ENCODE measurements around the gene SKAP2. TPM values are rescaled to one million over a fixed set of nuclear protein-coding genes. Genes with fewer than 3 reads are reported as not detected.

Gene SKAP2
- total and polyA plus RNA-seq, 12 donors, result 7.3 to 123 (median 50.1) TPM

- Histone ChIP-seq H3K27me3 (no peaks in the 10 kb centered on the region), H3K36me3 (replicated peaks in 1 of 2) (no peaks in the 10 kb centered on the region), H3K27ac (no peak overlapping the region), H3K9me3 (replicated peaks in 1 of 3) (no peaks in the 10 kb centered on the region), H3K4me1 (replicated peaks in 1 of 2) (peaks cover 0 to 11% of the 10 kb centered on the region in 2 donors), H3K4me3 (no peak overlapping the region)
- intact Hi-C loops (cut with DNase I), result loop anchor here (5.0 to 10.0 kb wide), 2 partner anchors 300 to 773 kb away; no protein-coding TSS in a partner anchor
- no peak for TF ChIP-seq POLR2A (IDR thresholded peaks at IDR 0.05)
- TF ChIP-seq, protein P1, sequence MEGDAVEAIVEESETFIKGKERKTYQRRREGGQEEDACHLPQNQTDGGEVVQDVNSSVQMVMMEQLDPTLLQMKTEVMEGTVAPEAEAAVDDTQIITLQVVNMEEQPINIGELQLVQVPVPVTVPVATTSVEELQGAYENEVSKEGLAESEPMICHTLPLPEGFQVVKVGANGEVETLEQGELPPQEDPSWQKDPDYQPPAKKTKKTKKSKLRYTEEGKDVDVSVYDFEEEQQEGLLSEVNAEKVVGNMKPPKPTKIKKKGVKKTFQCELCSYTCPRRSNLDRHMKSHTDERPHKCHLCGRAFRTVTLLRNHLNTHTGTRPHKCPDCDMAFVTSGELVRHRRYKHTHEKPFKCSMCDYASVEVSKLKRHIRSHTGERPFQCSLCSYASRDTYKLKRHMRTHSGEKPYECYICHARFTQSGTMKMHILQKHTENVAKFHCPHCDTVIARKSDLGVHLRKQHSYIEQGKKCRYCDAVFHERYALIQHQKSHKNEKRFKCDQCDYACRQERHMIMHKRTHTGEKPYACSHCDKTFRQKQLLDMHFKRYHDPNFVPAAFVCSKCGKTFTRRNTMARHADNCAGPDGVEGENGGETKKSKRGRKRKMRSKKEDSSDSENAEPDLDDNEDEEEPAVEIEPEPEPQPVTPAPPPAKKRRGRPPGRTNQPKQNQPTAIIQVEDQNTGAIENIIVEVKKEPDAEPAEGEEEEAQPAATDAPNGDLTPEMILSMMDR (IDR thresholded peaks at IDR 0.05), result peak; percentile 46 to 97 (median 92)
- peak; percentile 84 to 94 (median 91) for DNase-seq
- WGBS, 4 donors, result 5 to 10% (median 7%) methylated on average over 5 of the region's 5 CpGs
Observed at GRCh38 chr7:26667514-26668133, 196.8 kb downstream of the SKAP2 start.

DNA sequence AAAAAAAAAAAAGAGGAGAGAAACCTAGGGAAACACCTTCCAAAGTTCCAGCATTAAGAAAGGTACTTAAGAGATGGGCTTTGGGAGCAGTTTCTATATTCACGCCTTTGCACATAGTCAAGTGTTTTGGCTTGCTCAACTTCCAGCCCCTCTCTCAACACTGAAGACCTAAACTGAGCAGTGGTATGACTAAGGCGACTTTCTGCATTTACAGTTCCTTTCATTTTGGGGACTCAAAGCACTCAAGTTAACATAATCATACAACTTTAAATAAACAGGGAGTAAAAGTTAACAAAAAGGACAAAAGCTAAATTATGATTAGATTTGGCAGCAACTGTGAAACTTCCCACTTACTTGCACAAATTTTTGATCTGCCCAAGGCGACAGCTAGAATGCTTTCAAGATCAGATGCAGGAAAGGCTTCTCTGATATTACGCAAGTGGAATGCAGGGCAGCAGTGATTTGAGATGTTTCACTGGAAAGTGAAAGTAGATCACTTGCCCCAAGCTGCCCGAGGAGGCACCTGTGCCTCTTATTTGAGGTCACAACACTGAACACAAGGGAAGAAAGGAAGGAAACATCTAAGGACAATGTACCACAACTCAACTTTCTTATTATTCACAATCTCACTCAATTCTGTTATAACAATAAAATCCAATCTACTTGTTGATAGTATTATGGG, 199.5 kb downstream of the SKAP2 start:
- TF ChIP-seq POLR2A (IDR thresholded peaks at IDR 0.05), result peak in 1 of 2 donors; percentile 74
- TF ChIP-seq, protein P1 (IDR thresholded peaks at IDR 0.05), result no peak
- H3K9me3 ChIP-seq (replicated peaks in 1 of 3), result no peaks in the 10 kb centered on the region
- peaks cover 0 to 11% of the 10 kb centered on the region in 2 donors for H3K4me1 ChIP-seq (replicated peaks in 1 of 2)
- H3K27me3 ChIP-seq, result no peaks in the 10 kb centered on the region
- peak overlapping the region in 4 of 5 donors; percentile 27 to 72 (median 38) for H3K27ac ChIP-seq
- 27 to 36% (median 30%) methylated on average over 5 of the region's 5 CpGs for WGBS, 4 donors
- intact Hi-C loops (cut with DNase I), result loop anchor here (5.0 to 10.0 kb wide), 4 partner anchors 283 to 770 kb away; no protein-coding TSS in a partner anchor
- H3K4me3 ChIP-seq, result peak overlapping the region in 2 of 4 donors; percentile 2 to 38
- H3K36me3 ChIP-seq (replicated peaks in 1 of 2), result no peaks in the 10 kb centered on the region
- DNase-seq, result peak; percentile 38 to 80 (median 70)

GRCh38 chr7:26664274-26664673, 200.1 kb downstream of the SKAP2 start:
- no peaks in the 10 kb centered on the region for H3K27me3 ChIP-seq
- no peak for DNase-seq
- peaks cover 0 to 11% of the 10 kb centered on the region in 2 donors for H3K4me1 ChIP-seq (replicated peaks in 1 of 2)
- H3K9me3 ChIP-seq (replicated peaks in 1 of 3), result no peaks in the 10 kb centered on the region
- TF ChIP-seq, protein P1 (IDR thresholded peaks at IDR 0.05), result no peak
- intact Hi-C loops (cut with DNase I), result loop anchor here (5.0 to 10.0 kb wide), 3 partner anchors 282 to 769 kb away; no protein-coding TSS in a partner anchor
- WGBS, 4 donors, result 71 to 89% (median 81%) methylated on average over 1 of the region's 1 CpG
- no peak overlapping the region for H3K4me3 ChIP-seq
- H3K27ac ChIP-seq, result peak overlapping the region in 1 of 5 donors; percentile 32
- H3K36me3 ChIP-seq (replicated peaks in 1 of 2), result no peaks in the 10 kb centered on the region

DNA sequence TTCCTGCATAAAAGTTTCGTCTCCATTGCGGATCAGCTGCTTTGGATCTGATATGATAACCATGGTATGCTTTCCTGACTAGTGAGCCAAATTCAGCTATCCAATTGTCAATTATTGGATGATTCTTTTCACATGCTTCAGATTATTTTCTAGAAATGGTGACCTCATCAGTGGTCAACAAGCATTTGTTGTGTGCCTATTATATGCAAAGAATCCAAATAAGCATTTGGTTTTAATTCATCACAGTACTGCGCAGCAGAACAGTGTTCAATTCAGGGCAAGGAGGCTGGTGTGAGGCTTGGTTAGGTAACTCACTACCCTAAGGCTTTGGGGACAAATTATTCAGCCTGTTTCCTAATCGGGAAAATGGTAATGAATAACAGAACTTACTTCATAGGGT, 200.5 kb downstream of the SKAP2 start:
- Histone ChIP-seq H3K27ac (no peak overlapping the region), H3K9me3 (replicated peaks in 1 of 3) (no peaks in the 10 kb centered on the region), H3K36me3 (replicated peaks in 1 of 2) (no peaks in the 10 kb centered on the region), H3K4me1 (replicated peaks in 1 of 2) (peaks cover 0 to 11% of the 10 kb centered on the region in 2 donors), H3K27me3 (no peaks in the 10 kb centered on the region), H3K4me3 (no peak overlapping the region)
- TF ChIP-seq, protein P1 (IDR thresholded peaks at IDR 0.05), result no peak
- TF ChIP-seq POLR2A (IDR thresholded peaks at IDR 0.05), result no peak
- DNase-seq, result no peak
- intact Hi-C loops (cut with DNase I), result loop anchor here (5.0 to 10.0 kb wide), 3 partner anchors 282 to 769 kb away; no protein-coding TSS in a partner anchor
- 94 to 96% (median 95%) methylated on average over 4 of the region's 4 CpGs for WGBS, 4 donors

Data from adrenal gland (tissue), 12 donors.